Tibial nerve (tissue), 4 donors: ENCODE data around the gene TNFAIP8. TPM values are rescaled to one million over a fixed set of nuclear protein-coding genes. Genes with fewer than 3 reads are reported as not detected.

Source experiments
- DNase-seq, 2 donors: peaks; one replicate each; pipeline ENCODE4 v3.0.0-alpha.2; 2019; ENCODE audit warnings: low spot score in 2 of 2
- H3K27ac ChIP-seq, 4 donors: fragments of 200-600 bp; sonication (generic) in 3 of 4; one replicate each; pipeline ENCODE4 v1.5.1; 2017 to 2019; ENCODE audit warnings: mild to moderate bottlenecking in 1 of 4
- H3K27me3 ChIP-seq, 2 donors: fragments of 200-600 bp; sonication (generic) in 1 of 2; one replicate each; pipeline versions ENCODE4 v1.5.1 to v1.6.0; 2017 to 2019
- H3K36me3 ChIP-seq, 3 donors: fragments of 200-600 bp; sonication (generic); one replicate each; pipeline ENCODE4 v1.5.1; 2018 to 2019
- H3K4me1 ChIP-seq, 4 donors: fragments of 200-600 bp; sonication (generic) in 3 of 4; one replicate each; pipeline ENCODE4 v1.5.1; 2017 to 2019
- H3K4me3 ChIP-seq, 4 donors: fragments of 200-600 bp; sonication (generic) in 3 of 4; one replicate each; pipeline ENCODE4 v1.5.1; 2017 to 2019; ENCODE audit warnings: mild to moderate bottlenecking in 1 of 4, moderate library complexity in 1 of 4
- H3K9me3 ChIP-seq, 4 donors: fragments of 200-600 bp; sonication (generic) in 3 of 4; one replicate each; pipeline ENCODE4 v1.5.1; 2017 to 2019
- CTCF ChIP-seq, 5 experiments: fragments of 200-600 bp in 3 of 5; fragments of 450-650 bp in 2 of 5; sonication (generic) in 3 of 5; IDR thresholded peaks; one replicate each; pipeline ENCODE4 v1.5.1; 2016 to 2019; ENCODE audit warnings: antibody characterized with exemption in 5 of 5, mild to moderate bottlenecking in 3 of 5, moderate library complexity in 2 of 5
- EP300 ChIP-seq, 2 donors: sonication (generic); formaldehyde crosslinking; IDR thresholded peaks; one replicate each; pipeline ENCODE4 v1.6.1; 2017; ENCODE audit warnings: antibody characterized with exemption in 2 of 2, mild to moderate bottlenecking in 1 of 2
- POLR2A ChIP-seq, 2 donors: fragments of 450-650 bp; IDR thresholded peaks; one replicate each; pipeline ENCODE4 v1.6.1; 2017; ENCODE audit warnings: antibody characterized with exemption in 2 of 2, mild to moderate bottlenecking in 2 of 2, moderate library complexity in 2 of 2
- WGBS, 2 donors: methylation state at CpG; one replicate each; pipeline ENCODE4 v1.1.5; 2018; 5-methylcytosine and 5-hydroxymethylcytosine counted together
- total RNA-seq, 4 donors: library from RNA; depleted of rRNA; stranded (reverse); fragments of >200 nt; gene quantifications; one replicate each; pipeline ENCODE4 v1.1.0, GENCODE V29; 2016

The TNFAIP8 gene
- total RNA-seq, 4 donors from 2014 or later: 15.3 to 19.4 (median 17.8) TPM

- no peak for TF ChIP-seq POLR2A (IDR thresholded peaks at IDR 0.05)
- TF ChIP-seq CTCF (IDR thresholded peaks at IDR 0.05): no peak
- no peak for TF ChIP-seq EP300 (IDR thresholded peaks at IDR 0.05)
- Histone ChIP-seq H3K4me3 (no peak overlapping the region), H3K27me3 (no peaks in the 10 kb centered on the region), H3K36me3 (no peaks in the 10 kb centered on the region), H3K27ac (no peak overlapping the region), H3K9me3 (no peaks in the 10 kb centered on the region), H3K4me1 (peaks cover 0 to 24% (median 8%) of the 10 kb centered on the region in 4 donors)
- no peak for DNase-seq
- WGBS, 2 donors: 90 to 96% methylated on average over 2 of the region's 2 CpGs
These were observed 16.5 kb upstream of the TNFAIP8 start for GRCh38 chr5:119339344-119339743.

DNA sequence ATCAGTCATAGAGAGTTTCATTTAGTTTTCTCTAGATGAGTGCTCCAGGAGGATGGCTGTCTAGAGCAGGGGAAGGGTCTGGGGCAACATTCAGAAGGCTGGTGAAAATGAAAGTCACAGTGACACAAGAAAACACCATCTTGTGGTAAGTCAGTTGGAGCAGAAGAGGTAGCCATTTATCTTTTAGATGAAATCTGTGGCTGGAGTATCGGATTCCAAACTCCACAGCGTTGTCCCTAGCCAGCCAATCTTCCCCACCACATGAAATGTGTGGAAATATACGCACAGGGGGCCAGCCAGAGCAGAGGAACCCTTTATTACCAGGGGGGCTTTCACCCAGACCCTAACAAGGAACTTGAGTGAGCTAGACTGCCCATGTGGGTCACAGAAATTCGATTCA lies 15.9 kb upstream of the TNFAIP8 start:
- Histone ChIP-seq H3K27ac (peak overlapping the region in 1 of 4 donors; percentile 47), H3K4me1 (peaks cover 0 to 24% (median 8%) of the 10 kb centered on the region in 4 donors), H3K4me3 (no peak overlapping the region), H3K27me3 (no peaks in the 10 kb centered on the region), H3K36me3 (no peaks in the 10 kb centered on the region), H3K9me3 (no peaks in the 10 kb centered on the region)
- 79 to 90% methylated on average over 4 of the region's 4 CpGs for WGBS, 2 donors
- no peak for TF ChIP-seq POLR2A (IDR thresholded peaks at IDR 0.05)
- no peak for TF ChIP-seq CTCF (IDR thresholded peaks at IDR 0.05)
- TF ChIP-seq EP300 (IDR thresholded peaks at IDR 0.05): no peak
- no peak for DNase-seq

DNA sequence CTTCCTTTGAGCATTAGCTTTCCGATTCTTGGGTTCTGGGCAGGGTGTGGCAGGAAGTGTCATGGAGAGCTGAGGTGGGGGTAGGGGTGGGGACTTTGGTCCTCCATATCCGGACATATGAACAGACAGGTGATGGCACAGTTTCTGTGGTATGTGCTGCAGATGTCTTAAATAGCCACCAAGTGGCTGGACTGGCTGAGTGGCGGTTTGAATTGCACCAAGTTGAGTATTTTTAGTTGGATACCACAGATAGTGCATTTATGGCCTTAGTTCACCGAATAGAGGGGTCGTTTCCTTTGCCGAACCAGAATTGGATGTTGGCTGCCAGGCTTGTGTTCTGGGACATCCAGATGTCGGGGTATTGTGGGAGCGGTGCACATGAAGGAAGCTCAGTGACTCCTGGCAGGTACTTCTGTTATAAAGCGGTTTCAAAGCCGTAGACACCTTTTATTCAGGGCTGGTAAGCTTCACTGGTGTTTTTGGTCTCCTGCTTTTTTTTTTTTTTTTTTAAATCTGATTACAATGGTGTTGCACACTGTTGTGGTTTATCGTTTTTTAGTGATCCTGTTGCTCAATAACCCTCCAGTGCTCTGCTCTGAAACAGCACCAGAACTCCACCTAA lies 15.1 kb upstream of the TNFAIP8 start:
- Histone ChIP-seq H3K4me3 (no peak overlapping the region), H3K9me3 (no peaks in the 10 kb centered on the region), H3K27me3 (no peaks in the 10 kb centered on the region), H3K4me1 (peaks cover 0 to 30% (median 8%) of the 10 kb centered on the region in 4 donors), H3K36me3 (no peaks in the 10 kb centered on the region), H3K27ac (peak overlapping the region in 1 of 4 donors; percentile 50)
- WGBS, 2 donors: 86 to 91% methylated on average over 11 of the region's 11 CpGs
- DNase-seq: no peak
- TF ChIP-seq CTCF (IDR thresholded peaks at IDR 0.05) (no peak), EP300 (IDR thresholded peaks at IDR 0.05) (no peak), POLR2A (IDR thresholded peaks at IDR 0.05) (no peak)

GRCh38 chr5:119341452-119342349 lies 14.1 kb upstream of the TNFAIP8 start:
- Histone ChIP-seq H3K4me1 (peaks cover 0 to 21% (median 7%) of the 10 kb centered on the region in 4 donors), H3K36me3 (no peaks in the 10 kb centered on the region), H3K27ac (peak overlapping the region in 1 of 4 donors; percentile 50), H3K9me3 (no peaks in the 10 kb centered on the region), H3K4me3 (no peak overlapping the region), H3K27me3 (no peaks in the 10 kb centered on the region)
- TF ChIP-seq EP300 (IDR thresholded peaks at IDR 0.05) (no peak), POLR2A (IDR thresholded peaks at IDR 0.05) (no peak), CTCF (IDR thresholded peaks at IDR 0.05) (no peak)
- WGBS, 2 donors: 76 to 80% methylated on average over 6 of the region's 6 CpGs
- DNase-seq: no peak

- Histone ChIP-seq H3K36me3 (no peaks in the 10 kb centered on the region), H3K9me3 (no peaks in the 10 kb centered on the region), H3K4me3 (no peak overlapping the region), H3K4me1 (peaks cover 0 to 14% (median 3%) of the 10 kb centered on the region in 4 donors), H3K27ac (no peak overlapping the region), H3K27me3 (no peaks in the 10 kb centered on the region)
- 90 to 92% methylated on average over 1 of the region's 1 CpG for WGBS, 2 donors
- TF ChIP-seq POLR2A (IDR thresholded peaks at IDR 0.05) (no peak), CTCF (IDR thresholded peaks at IDR 0.05) (no peak), EP300 (IDR thresholded peaks at IDR 0.05) (no peak)
- DNase-seq: no peak
These were observed 13.4 kb upstream of the TNFAIP8 start for GRCh38 chr5:119342406-119342805.
